Mucosa of descending colon (tissue), 3 donors: ENCODE data around the gene THAP3. TPM values are rescaled to one million over a fixed set of nuclear protein-coding genes. Genes with fewer than 3 reads are reported as not detected.
A peak's percentile ranks its signal among the peaks of the same experiment; 100 is the strongest.

Experiments used
- ATAC-seq: fragments of 200-7000 bp; cut with Tn5 transposase; one replicate; pipeline ENCODE4 v1.9.1; 2020; ENCODE audit warnings: mild to moderate bottlenecking, moderate library complexity
- DNase-seq, 3 donors: peaks; one replicate each; pipeline ENCODE4 v3.0.0-alpha.2; 2020
- H3K36me3 ChIP-seq: fragments of 200-600 bp; one replicate; pipeline ENCODE4 v1.8.0; 2021; ENCODE audit warnings: low read depth, mild to moderate bottlenecking
- H3K4me1 ChIP-seq: fragments of 200-600 bp; one replicate; pipeline ENCODE4 v1.8.0; 2021; ENCODE audit warnings: low read depth, mild to moderate bottlenecking
- H3K4me3 ChIP-seq: fragments of 200-600 bp; one replicate; pipeline ENCODE4 v1.8.0; 2021; ENCODE audit warnings: mild to moderate bottlenecking
- H3K9me3 ChIP-seq: fragments of 200-600 bp; one replicate; pipeline ENCODE4 v1.8.0; 2021; ENCODE audit warnings: mild to moderate bottlenecking
- CTCF ChIP-seq: fragments of 200-600 bp; IDR thresholded peaks from one replicate; pipeline ENCODE4 v1.8.0; 2022; ENCODE audit warnings: antibody characterized with exemption, mild to moderate bottlenecking
- intact Hi-C, 2 donors: fragments of 100-400 bp; cut with DNase I in 1 of 2; cut with micrococcal nuclease in 1 of 2; formaldehyde crosslinking; loops; one replicate each; pipeline versions ENCODE4 v1.11.0 to v1.11.1; 2022; cut with DNase I, micrococcal nuclease
- total RNA-seq, 3 donors: library from RNA; stranded (reverse); fragmentation: NEBNext Ultra II Directional in 2 of 3; extraction: Animal tissue kit (Norgen Biotek cat#: 25700) in 2 of 3; gene quantifications; one replicate each; pipeline versions ENCODE4 v1.2.1 to v1.2.4, GENCODE V29; 2021 to 2023
- donor health status: DM: no; HTN: no; CAD: no; lungs with moderate emphysema.
- donor health status: DM: no; HTN: no; CAD: no.
- donor health status: DM: no; HTN: yes; CAD: no.

Gene THAP3
- total RNA-seq, 3 donors from 2014 or later, result 8.5 to 19.4 (median 13.7) TPM

- intact Hi-C loops, result no loop called here
- TF ChIP-seq CTCF, result no peak
- ATAC-seq, result peak; percentile 96
- H3K36me3 ChIP-seq, result no peaks in the 10 kb centered on the region
- H3K9me3 ChIP-seq, result no peaks in the 10 kb centered on the region
- H3K4me1 ChIP-seq, result peaks cover 8% of the 10 kb centered on the region
- H3K4me3 ChIP-seq, result peak within 1 kb of the TSS; percentile 86
- peak; percentile 100 for DNase-seq
These were observed 11.2 kb upstream of the THAP3 start, which contains the start of gene PHF13 for GRCh38 chr1:6613361-6614018. TSS of gene PHF13 (plus strand) at chr1:6613731. CDS start at chr1:6614067, 336 bp downstream.

- Histone ChIP-seq H3K36me3 (no peaks in the 10 kb centered on the region), H3K4me1 (peaks cover 8% of the 10 kb centered on the region), H3K9me3 (no peaks in the 10 kb centered on the region), H3K4me3 (peak overlapping the region; percentile 86)
- ATAC-seq, result peak; percentile 7
- TF ChIP-seq CTCF, result no peak
- intact Hi-C loops, result no loop called here
- DNase-seq, result peak; percentile 68 to 84 (median 77)
These were observed 10.4 kb upstream of the THAP3 start for GRCh38 chr1:6614019-6614928.

- no peaks in the 10 kb centered on the region for H3K9me3 ChIP-seq
- intact Hi-C loops, result no loop called here
- ATAC-seq (no peak), DNase-seq (peak; percentile 23 to 60 (median 58))
- TF ChIP-seq CTCF, result no peak
- peaks cover 8% of the 10 kb centered on the region for H3K4me1 ChIP-seq
- peak overlapping the region; percentile 86 for H3K4me3 ChIP-seq
- H3K36me3 ChIP-seq, result no peaks in the 10 kb centered on the region
These were observed 9.5 kb upstream of the THAP3 start for GRCh38 chr1:6614929-6615785.

- intact Hi-C loops, result no loop called here
- Histone ChIP-seq H3K4me3 (no peak overlapping the region), H3K36me3 (peaks cover 9% of the 10 kb centered on the region), H3K9me3 (no peaks in the 10 kb centered on the region), H3K4me1 (peaks cover 3% of the 10 kb centered on the region)
- no peak for ATAC-seq
- DNase-seq, result no peak
- TF ChIP-seq CTCF, result no peak
These were observed 5.6 kb upstream of the THAP3 start for GRCh38 chr1:6619045-6619444.
